Head of caudate nucleus (tissue), 42 donors: ENCODE results near the gene TENM4.

Source experiments
- DNase-seq, 42 donors: peaks; one replicate each; pipeline versions ENCODE4 v3.0.0 to v3.0.0-alpha.2; 2020 to 2021; ENCODE audit warnings: mixed read lengths in 7 of 42
- intact Hi-C: fragments of 100-400 bp; cut with DNase I; formaldehyde crosslinking; loops from one replicate; pipeline ENCODE4 v1.15.0; 2022

TENM4 gene

GRCh38 chr11:79174045-79175008 lies 266.5 kb downstream of the TENM4 start:
- intact Hi-C loops, result no loop called here
- DNase-seq, result peak in 41 of 42 donors; percentile 12 to 87 (median 59)

GRCh38 chr11:79173615-79174014 lies 267.2 kb downstream of the TENM4 start:
- intact Hi-C loops, result no loop called here
- DNase-seq, result peak; percentile 12 to 92 (median 66)

- intact Hi-C loops, result no loop called here
- no peak for DNase-seq
Measured at GRCh38 chr11:79170321-79170720, 270.5 kb downstream of the TENM4 start.

- DNase-seq, result peak in 2 of 42 donors; percentile 15 to 35
- intact Hi-C loops, result loop anchor here (10.0 kb wide), 1 partner anchor 524 kb away; no protein-coding TSS in a partner anchor
Measured at GRCh38 chr11:79168530-79169110, 272.2 kb downstream of the TENM4 start.

- peak in 34 of 42 donors; percentile 6 to 86 (median 51) for DNase-seq
- intact Hi-C loops, result loop anchor here (10.0 kb wide), 1 partner anchor 523 kb away; no protein-coding TSS in a partner anchor
Measured at GRCh38 chr11:79167510-79168188, 273.2 kb downstream of the TENM4 start.

- no peak for DNase-seq
- intact Hi-C loops, result loop anchor here (10.0 kb wide), 1 partner anchor 521 kb away; no protein-coding TSS in a partner anchor
Measured at GRCh38 chr11:79165908-79166307, 274.9 kb downstream of the TENM4 start.

GRCh38 chr11:79160791-79161403 lies 279.9 kb downstream of the TENM4 start:
- intact Hi-C loops, result loop anchor here (10.0 kb wide), 1 partner anchor 516 kb away; no protein-coding TSS in a partner anchor
- DNase-seq, result peak in 5 of 42 donors; percentile 8 to 36 (median 23)

GRCh38 chr11:79159657-79160450 lies 281.0 kb downstream of the TENM4 start:
- intact Hi-C loops, result loop anchor here (10.0 kb wide), 1 partner anchor 515 kb away; no protein-coding TSS in a partner anchor
- no peak for DNase-seq

- no peak for DNase-seq
- intact Hi-C loops, result no loop called here
Measured at GRCh38 chr11:79157738-79158137, 283.1 kb downstream of the TENM4 start.

- DNase-seq, result no peak
- intact Hi-C loops, result no loop called here
Measured at GRCh38 chr11:79156031-79156430, 284.8 kb downstream of the TENM4 start.

- no peak for DNase-seq
- intact Hi-C loops, result no loop called here
Measured at GRCh38 chr11:79155237-79155636, 285.6 kb downstream of the TENM4 start.

- intact Hi-C loops, result no loop called here
- DNase-seq, result peak in 33 of 42 donors; percentile 17 to 64 (median 35)
Measured at GRCh38 chr11:79152511-79152910, 288.3 kb downstream of the TENM4 start.

GRCh38 chr11:79151396-79151795 lies 289.4 kb downstream of the TENM4 start:
- intact Hi-C loops, result no loop called here
- no peak for DNase-seq

- intact Hi-C loops, result no loop called here
- DNase-seq, result no peak
Measured at GRCh38 chr11:79150966-79151365, 289.9 kb downstream of the TENM4 start.

GRCh38 chr11:79150320-79150719 lies 290.5 kb downstream of the TENM4 start:
- intact Hi-C loops, result no loop called here
- DNase-seq, result no peak

- intact Hi-C loops, result no loop called here
- no peak for DNase-seq
Measured at GRCh38 chr11:79147731-79148130, 293.1 kb downstream of the TENM4 start.

- no peak for DNase-seq
- intact Hi-C loops, result no loop called here
Measured at GRCh38 chr11:79147011-79147410, 293.8 kb downstream of the TENM4 start.

- intact Hi-C loops, result no loop called here
- DNase-seq, result no peak
Measured at GRCh38 chr11:79139900-79140299, 300.9 kb downstream of the TENM4 start.
